GM18505 (cell line): Measurements from ENCODE around the gene FAM210B.
"Not testable (repeated sequence)": the region's sequence is repeated elsewhere in the genome, so short reads cannot be mapped to it uniquely, and the experiment has no call there.

Experiments used
- ATAC-seq: cut with Tn5 transposase; IDR thresholded peaks from one replicate; pipeline ENCODE4 v1.9.1; 2021; ENCODE audit not compliant: unreplicated experiment
- POLR2A ChIP-seq: IDR thresholded peaks from 4 replicates; pipeline ENCODE4 v1.6.1; 2011; ENCODE audit warnings: borderline replicate concordance; ENCODE audit not compliant: insufficient read depth, insufficient read length; ENCODE audit errors: extremely low read depth

FAM210B gene, protein sequence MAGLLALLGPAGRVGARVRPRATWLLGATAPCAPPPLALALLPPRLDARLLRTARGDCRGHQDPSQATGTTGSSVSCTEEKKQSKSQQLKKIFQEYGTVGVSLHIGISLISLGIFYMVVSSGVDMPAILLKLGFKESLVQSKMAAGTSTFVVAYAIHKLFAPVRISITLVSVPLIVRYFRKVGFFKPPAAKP

DNA sequence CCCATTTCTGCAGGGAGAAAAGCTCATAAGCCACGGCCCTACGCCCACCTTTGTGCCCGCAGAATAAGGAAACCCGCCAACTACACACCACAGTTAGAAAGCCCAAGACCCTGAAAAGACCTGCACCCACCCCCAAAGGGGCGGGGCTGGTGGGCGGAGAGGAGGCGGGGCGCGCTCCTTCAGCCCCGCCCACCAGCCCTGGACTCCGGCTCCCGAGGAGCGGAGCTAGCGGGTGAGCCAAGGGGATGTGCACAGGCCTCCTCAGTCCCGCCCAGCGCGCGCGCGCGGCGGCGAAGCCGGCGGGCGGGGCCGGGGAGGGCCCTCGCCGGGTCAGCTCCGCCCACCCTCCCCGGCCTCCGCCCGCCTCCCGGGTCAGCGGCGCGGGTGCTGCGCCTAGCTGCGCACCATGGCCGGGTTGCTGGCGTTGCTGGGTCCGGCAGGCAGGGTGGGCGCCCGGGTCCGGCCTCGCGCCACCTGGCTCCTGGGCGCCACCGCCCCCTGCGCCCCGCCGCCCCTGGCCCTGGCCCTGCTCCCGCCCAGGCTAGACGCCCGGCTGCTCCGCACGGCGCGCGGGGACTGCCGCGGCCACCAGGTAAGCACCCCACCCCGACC, at the start of gene FAM210B:
Gene FAM210B, plus strand, starts transcription at position 375 of the 612 bp plus-strand sequence. Its CDS starts 32 bp downstream, at position 407.
- peak; percentile 99 for ATAC-seq
- no peak for TF ChIP-seq POLR2A

DNA sequence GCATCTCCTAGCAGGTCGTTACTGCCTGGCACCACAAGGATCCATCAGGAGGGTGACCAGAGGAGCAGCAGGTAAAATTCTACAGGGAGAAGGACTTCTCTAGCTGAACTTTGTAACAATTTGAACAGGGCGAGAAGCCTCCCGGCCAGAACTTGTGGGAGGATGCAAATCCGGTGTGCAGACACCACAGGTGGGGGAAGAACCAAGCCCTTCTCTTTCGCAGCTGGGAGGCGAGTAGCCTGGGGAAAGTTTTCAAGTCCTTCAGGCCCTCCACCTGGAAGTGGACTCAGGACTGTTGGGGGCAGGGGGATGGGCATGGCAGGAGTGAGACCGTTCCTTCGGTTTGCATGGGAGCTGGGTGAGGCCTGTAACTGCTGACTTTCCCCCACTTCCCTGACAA, 42.7 kb upstream of the FAM210B start:
- no peak for ATAC-seq
- no peak for TF ChIP-seq POLR2A

DNA sequence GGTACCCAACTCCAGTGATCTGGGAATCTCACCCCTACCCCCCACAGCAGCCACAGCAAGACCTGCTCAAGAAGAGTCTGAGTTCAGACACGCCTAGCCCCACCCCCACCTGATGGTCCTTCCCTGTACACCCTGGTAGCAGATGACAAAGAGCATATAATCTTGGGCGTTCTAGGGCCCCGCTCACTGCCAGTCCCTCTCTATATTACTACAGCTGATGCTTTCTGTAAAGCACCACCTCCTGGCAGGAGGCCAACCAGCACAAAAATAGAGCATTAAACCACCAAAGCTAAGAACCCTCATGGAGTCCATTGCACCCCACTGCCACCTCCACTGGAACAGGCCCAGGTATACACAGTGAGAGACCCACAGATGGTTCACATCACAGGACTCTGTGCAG, 42.3 kb upstream of the FAM210B start:
- TF ChIP-seq POLR2A = no peak
- no peak for ATAC-seq

DNA sequence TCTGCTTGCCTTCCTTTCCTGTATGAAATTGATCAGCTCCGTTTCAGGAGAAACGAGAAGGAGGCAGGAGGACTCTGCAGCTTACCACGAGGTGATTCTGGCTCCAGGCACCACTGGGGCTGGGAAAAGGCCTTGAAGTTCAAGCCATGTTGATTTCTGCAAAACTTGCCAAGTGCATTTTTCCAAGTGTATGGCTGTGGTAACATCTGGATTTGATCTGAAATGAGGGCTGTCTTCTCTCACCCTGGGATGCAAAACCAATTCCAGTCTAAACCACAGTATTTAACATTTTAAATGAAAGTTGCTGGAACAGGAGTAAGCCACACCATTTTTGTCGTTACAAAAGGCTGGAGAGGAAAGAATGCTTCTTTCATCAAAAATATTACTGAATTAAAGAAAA, 36.1 kb upstream of the FAM210B start:
- ATAC-seq = no peak
- no peak for TF ChIP-seq POLR2A

DNA sequence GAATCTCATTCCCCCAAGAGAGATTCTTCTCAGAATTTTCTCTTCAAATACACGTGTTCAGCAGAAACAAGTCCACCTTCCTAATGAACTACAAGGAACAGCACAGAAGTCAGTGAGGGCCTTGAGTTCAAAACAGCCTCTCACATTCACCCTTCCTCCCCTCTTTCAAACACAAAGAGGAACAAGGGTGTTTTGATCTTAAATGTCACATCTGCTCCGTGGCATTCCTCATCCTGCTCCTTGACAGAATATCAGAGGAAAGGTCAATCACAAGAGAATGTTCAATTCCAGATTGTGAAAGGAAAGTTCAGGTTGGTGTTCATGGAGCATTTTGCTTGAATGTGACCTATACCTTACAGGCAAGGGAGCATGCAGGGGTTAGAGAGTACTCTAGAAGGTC, 35.6 kb upstream of the FAM210B start:
- no peak for TF ChIP-seq POLR2A
- ATAC-seq = no peak

DNA sequence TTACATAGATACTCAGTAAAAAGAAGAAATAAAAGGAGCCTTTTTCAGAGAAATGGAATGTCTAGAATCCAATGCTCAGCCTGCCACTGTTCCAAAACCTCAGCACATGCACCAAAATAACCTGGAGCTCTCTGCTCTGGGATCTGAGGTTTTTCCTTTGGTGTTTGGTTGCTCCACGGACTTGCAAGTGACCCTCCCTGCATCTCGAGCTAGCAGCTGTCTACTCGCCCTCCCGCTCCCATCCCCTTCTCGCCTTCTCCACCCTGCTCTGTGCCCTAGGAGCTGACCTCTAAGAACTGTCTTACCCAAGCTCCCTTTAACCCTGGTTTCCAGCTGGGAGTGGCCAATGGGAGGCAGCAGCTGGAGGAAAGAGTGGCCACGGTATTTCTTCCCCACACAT, 35.1 kb upstream of the FAM210B start:
- no peak for TF ChIP-seq POLR2A
- no peak for ATAC-seq

DNA sequence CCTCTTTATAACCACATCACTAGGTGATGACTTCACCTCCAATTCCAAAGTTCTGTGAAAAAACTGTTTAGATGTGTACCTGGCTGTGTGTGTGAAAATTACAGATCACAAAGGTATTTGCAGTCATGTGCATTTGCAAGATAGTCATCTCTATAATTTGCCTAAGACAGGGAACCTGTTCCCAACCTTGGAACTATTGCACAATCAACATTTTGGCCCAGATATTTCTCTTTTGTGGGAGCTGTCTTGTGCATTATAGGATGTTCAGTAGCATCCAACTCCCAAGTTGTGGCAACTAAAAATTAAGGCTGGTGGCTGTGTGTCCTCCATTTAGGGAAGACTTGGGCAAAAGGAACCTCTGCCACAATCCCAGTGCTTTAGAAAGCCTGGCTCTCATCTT, 34.0 kb upstream of the FAM210B start:
- ATAC-seq = no peak
- no peak for TF ChIP-seq POLR2A

DNA sequence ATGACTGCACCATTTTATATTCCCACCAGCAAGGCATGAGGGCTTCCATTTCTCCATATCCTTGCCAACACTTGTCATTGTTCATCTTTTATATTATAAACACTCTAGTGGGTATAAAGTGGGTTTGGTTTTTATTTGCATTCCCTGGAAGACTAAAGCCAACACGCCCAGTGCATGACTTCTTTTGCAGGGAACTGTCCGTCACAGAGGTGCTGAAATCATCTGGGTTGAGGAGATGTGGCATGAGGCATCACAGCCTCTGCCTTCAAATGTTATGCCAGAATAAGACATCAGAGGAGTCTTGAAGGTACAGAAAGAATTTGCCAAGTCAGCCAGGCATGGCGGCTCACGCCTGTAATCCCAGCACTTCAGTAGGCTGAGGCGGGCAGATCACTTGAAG, 29.9 kb upstream of the FAM210B start:
- TF ChIP-seq POLR2A = no peak
- no peak for ATAC-seq

DNA sequence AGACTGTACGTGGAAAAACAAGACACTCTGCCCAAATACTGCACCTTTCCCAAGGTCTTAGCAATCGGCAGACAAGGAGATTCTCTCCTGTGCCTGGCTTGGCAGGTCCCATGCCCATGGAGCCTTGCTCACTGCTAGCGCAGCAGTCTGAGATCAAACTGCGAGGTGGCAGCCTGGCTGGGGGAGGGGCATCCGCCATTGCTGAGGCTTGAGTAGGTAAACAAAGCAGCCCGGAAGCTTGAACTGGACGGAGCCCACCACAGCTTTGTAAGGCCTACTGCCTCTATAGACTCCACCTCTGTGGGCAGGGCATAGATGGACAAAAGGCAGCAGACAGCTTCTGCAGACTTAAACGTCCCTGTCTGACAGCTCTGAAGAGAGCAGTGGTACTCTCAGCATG, 22.1 kb upstream of the FAM210B start:
- not testable (repeated sequence) for ATAC-seq

DNA sequence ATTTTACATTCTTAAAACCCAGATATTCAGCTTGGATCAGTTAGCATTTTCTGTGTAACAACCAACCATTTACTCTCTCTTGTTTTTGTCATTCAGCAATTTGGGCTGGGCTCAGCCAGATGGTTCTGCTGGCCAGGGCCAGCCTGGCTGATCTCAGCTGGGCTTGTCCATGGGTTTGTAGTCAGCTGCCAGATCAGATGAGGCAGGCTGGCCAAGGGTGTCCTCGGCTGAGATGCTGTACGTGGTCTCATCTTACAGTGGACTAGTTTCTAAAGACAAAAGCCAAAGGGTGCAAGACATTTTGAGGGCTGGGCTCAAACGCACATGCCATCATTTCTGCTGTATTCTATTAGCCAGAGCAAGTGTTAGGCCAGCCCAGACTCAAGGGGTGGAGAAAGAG, 16.0 kb upstream of the FAM210B start:
- TF ChIP-seq POLR2A = no peak
- ATAC-seq = no peak

DNA sequence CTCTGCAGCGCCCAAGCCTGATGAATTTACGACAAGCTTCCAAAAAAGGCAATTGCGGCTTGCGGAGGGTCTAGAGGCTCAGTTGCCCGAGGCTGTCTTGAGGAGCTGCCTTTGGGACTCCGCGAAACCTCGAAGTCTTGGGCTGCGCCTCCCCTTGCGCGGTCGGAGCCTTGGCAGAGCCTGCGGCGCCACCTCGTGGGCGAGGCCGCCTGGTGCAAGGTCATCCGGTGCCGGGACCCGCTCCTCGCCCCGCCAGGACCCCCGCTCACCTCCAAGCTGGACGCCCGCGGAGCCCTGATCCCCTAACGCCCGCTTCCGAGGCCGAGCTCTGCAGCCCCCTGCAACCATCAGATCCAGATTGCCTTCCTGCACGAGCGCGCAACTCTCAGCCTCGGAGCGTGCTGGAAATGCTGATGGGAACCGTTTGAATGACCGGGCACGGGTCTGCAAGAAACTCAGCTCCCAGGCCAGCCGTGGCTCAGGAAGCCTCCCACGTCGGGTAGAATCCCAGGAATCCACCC, 14.9 kb upstream of the FAM210B start:
- ATAC-seq = peak; percentile 71

DNA sequence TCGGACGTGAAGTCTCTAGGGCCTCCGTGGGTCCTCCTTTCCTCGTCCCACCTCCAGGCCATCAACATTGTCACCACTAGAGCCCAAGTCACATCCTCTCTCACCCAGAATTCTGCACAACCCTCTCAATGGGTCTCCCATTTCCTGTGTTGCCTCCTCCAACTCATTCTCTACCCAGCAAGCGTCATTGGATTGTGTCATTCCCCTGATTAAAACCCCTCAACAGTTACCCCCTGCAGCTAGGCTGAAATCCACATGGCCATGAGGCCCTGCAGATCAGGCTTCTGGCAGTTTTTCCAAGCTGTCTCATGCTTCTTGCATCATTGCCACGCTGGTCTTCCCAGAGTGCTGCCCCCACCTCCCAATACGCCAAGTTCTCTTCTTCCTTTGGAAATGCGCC, 12.9 kb upstream of the FAM210B start:
- TF ChIP-seq POLR2A = no peak

More for the DNA sequence above, 14.9 kb upstream of the FAM210B start:
- no peak for TF ChIP-seq POLR2A

DNA sequence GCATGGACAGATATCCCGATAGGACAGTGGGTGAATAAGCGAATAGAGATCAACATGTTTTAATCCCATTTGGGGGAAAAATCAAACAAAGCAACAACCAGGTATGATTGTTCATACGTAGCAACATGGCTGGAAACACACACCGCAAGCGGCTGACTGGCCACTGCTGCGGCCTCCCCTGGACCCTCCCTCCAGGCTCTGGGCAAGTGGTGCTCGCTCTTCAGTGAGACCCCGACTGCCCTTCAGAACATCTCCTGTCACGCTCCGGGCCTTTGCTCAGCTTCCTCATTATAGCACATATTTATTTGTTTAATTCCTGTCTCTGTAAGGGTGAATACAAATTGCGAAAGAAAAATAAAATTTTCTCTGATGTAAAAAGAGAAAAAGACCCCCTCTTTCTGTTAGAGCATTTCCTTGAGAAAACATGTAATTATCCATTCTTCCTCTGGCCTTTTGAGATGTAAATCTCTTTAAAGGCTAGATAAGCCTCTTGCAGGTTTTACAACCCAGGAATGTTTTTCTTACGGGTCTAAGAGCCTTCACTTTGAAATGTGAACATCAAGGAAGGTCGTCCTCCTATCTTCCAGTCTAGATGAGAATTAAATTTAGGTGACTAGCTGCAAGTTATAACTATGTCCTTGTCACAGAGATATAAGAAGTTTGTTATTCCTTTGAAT, 11.0 kb upstream of the FAM210B start:
- no peak for ATAC-seq
- no peak for TF ChIP-seq POLR2A

More for the DNA sequence above, 12.9 kb upstream of the FAM210B start:
- ATAC-seq = no peak

DNA sequence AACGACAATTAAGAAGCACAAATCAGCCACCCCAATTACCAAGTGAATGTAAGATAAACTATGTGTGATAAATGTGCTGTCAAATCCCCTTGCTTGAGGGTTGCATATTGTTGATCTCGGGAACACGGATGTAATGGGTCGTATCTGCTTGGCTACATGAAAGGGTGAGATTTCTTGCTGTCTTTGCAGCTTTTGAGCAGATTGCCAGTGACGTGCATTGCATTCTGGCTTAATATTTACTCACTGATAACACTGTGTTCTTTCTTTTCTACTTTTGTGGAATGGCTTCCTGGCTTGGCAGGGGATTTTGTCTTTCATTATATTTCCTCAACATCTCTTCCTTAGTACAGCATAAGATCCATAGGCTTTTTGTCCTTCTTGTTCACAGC, 10.5 kb upstream of the FAM210B start:
- no peak for TF ChIP-seq POLR2A
- no peak for ATAC-seq
